NCI-H748 (cell line): ENCODE results near the gene KCNK17.

Source experiments
- DNase-seq: peaks from one replicate; lab custom pipeline; 2025; ENCODE audit not compliant: unreplicated experiment; lab: John Stamatoyannopoulos, UW

KCNK17 gene

GRCh38 chr6:39269961-39270360 lies 44.3 kb downstream of the KCNK17 start:
- DNase-seq, result no peak

GRCh38 chr6:39268721-39269120 lies 45.5 kb downstream of the KCNK17 start:
- no peak for DNase-seq

GRCh38 chr6:39268171-39268570 lies 46.0 kb downstream of the KCNK17 start:
- DNase-seq, result no peak

- no peak for DNase-seq
Measured at GRCh38 chr6:39266782-39267355, 47.4 kb downstream of the KCNK17 start.

- DNase-seq, result peak; percentile 45
Measured at GRCh38 chr6:39266375-39266774, 47.8 kb downstream of the KCNK17 start.

- no peak for DNase-seq
Measured at GRCh38 chr6:39263303-39264037, 50.7 kb downstream of the KCNK17 start.

DNA sequence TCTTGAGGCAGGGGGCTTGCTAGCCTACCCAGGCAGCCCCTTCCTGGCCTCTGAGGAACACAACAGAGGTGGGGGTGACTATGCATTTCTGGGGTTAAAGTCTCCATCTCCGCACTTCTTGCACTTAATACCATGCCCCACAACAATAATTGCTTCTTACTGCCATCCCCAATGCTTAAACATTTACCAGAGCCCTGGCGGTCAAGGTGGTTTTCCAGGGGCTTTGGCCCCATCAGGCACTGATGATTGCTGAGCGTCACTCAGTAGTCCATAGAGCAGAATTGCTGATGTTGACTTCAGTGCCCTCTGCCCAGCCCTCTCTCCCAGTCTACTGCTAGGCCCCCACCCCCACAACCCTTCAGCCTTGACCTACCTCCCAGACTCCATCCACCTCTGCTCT lies 52.5 kb downstream of the KCNK17 start:
- no peak for DNase-seq

DNA sequence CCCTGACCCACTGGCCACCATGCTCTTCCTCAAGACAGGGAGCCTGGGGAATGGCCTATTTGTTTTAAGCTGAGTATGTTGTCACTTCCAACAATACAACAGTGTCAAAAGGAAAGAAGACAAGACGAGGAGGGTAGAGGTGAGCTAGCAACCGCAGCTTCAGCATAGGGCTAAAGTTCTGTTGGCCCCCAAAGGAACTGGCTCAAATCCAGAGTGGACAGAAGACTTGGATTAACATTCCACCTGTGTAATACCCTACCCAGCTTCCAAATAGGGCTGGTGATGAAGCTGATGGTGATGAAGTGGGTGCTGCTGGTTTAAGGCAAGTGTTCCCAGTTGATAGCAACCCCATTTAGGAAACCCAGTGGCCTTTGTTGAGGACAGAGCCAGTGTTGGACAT lies 53.3 kb downstream of the KCNK17 start:
- DNase-seq, result no peak

GRCh38 chr6:39260456-39260855 lies 53.8 kb downstream of the KCNK17 start:
- no peak for DNase-seq

DNA sequence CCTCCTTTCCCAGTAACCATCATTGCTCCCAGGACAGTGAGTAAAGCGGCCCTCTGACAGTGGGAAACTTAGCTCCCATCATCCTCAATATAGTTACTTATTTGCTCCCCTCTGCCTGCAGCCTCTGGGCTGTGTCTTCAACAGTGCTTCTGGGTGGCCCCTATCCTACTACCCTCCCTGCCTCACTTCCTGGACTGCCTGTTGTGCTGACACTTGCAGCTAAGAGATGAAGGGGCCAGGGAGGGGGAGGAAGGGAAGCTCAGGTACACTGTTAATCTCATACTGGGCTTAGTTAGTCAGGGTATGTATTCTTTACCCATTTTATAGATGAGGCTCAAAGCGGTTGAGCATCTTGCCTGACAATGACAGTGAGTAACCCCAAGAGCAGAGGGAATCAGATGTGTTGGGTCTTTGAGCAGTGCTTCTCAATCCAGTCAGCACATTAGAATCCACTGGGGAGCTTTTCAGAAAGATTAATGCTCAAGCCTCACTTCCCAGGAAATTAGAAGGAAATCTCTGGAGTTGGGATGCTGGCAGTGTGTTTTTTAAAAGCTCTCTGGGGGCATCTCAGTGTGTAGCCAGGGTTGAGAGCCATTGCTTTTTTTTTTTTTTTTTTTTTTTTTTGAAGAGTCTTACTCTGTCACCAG lies 57.8 kb downstream of the KCNK17 start:
- no peak for DNase-seq

DNA sequence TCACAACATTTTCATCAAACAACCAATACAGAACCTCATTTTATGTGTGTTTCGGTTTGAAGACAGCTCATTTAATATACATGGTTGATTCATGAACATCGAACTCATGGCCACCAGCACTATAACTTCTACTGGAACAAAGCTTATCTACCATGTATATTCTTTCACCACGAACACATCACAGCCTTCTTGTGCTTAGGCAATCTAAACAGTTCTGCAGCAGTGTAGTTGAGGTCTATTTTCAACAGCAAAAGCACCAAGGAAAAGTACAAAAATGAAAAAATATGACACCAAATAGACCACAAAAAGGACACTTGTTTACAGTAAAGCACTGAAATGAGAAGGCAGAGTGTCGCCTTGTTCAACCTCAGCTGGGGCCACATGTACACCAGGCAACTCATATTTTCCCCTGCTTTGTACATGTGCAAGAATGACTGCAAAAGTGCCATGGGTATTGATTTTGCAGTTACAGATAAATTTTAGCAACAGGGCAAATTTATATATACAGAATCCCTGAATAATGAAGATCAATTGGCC lies 59.2 kb downstream of the KCNK17 start:
- no peak for DNase-seq

DNA sequence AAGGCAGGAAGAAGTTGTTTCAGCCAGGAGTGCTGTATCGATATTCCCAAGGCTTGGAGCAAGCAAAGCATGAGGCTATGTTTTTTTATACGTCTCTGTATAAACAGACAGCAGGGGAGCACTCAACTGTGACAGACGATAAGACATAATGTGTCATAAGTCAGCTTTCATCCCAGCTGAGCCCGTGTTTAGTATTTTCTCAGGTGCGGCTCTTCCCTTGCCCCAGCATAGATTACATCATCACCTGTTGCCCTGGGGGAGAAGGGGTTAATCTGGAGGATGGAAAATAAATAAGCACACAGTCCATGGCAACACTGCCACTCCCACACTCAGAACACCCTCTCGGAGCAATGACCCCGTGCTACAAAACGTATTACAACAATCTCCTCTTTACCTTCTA lies 62.8 kb downstream of the KCNK17 start:
- DNase-seq, result peak; percentile 77

- no peak for DNase-seq
Measured at GRCh38 chr6:39250507-39250906, 63.7 kb downstream of the KCNK17 start.

- DNase-seq, result no peak
Measured at GRCh38 chr6:39249278-39249677, 64.9 kb downstream of the KCNK17 start.
